ENCODE measurements around the gene CORO7. TPM values are rescaled to one million over a fixed set of nuclear protein-coding genes. Genes with fewer than 3 reads are reported as not detected.
A peak's percentile ranks its signal among the peaks of the same experiment; 100 is the strongest.

Gene CORO7
- total and polyA plus RNA-seq, 9 donors = 1.3 to 29.5 (median 17.9) TPM

- intact Hi-C loops (cut with DNase I) = loop anchor here in 2 of 4 donors (10.0 kb wide), 1 partner anchor 59 kb away; no protein-coding TSS in a partner anchor
- peak; percentile 79 to 84 (median 81) for DNase-seq
- Histone ChIP-seq H3K36me3 (no peaks in the 10 kb centered on the region), H3K9me3 (no peaks in the 10 kb centered on the region), H3K4me3 (no peak overlapping the region), H3K4me1 (ENCODE audit: insufficient read depth) (peaks cover 49% of the 10 kb centered on the region), H3K27me3 (no peaks in the 10 kb centered on the region), H3K27ac (peak overlapping the region; percentile 39 to 88)
- 1 to 9% (median 5%) methylated on average over 10 to 12 of the region's 12 CpGs for WGBS, 3 donors
- TF ChIP-seq CTCF (IDR thresholded peaks at IDR 0.05) (no peak), EP300 (IDR thresholded peaks at IDR 0.05) (no peak), POLR2A (IDR thresholded peaks at IDR 0.05) (no peak)
Observed at GRCh38 chr16:4323845-4324488, 92.4 kb downstream of the CORO7 start.

GRCh38 chr16:4323071-4323844 is 93.1 kb downstream of the CORO7 start:
- no peaks in the 10 kb centered on the region for H3K36me3 ChIP-seq
- no peaks in the 10 kb centered on the region for H3K9me3 ChIP-seq
- H3K4me3 ChIP-seq = no peak overlapping the region
- H3K4me1 ChIP-seq (ENCODE audit: insufficient read depth) = peaks cover 44% of the 10 kb centered on the region
- TF ChIP-seq CTCF (IDR thresholded peaks at IDR 0.05) (no peak), POLR2A (IDR thresholded peaks at IDR 0.05) (no peak), EP300 (IDR thresholded peaks at IDR 0.05) (no peak)
- intact Hi-C loops (cut with DNase I) = loop anchor here in 2 of 4 donors (10.0 kb wide), 1 partner anchor 58 kb away; no protein-coding TSS in a partner anchor
- 42 to 54% (median 48%) methylated on average over 17 to 21 of the region's 21 CpGs for WGBS, 3 donors
- DNase-seq = peak in 3 of 5 donors; percentile 37 to 49 (median 45)
- no peaks in the 10 kb centered on the region for H3K27me3 ChIP-seq
- H3K27ac ChIP-seq = peak overlapping the region; percentile 39 to 88

GRCh38 chr16:4322121-4323052 is 94.0 kb downstream of the CORO7 start:
- Histone ChIP-seq H3K9me3 (no peaks in the 10 kb centered on the region), H3K4me1 (ENCODE audit: insufficient read depth) (peaks cover 47% of the 10 kb centered on the region), H3K27me3 (no peaks in the 10 kb centered on the region), H3K27ac (no peak overlapping the region), H3K4me3 (no peak overlapping the region), H3K36me3 (no peaks in the 10 kb centered on the region)
- TF ChIP-seq CTCF (IDR thresholded peaks at IDR 0.05) (no peak), EP300 (IDR thresholded peaks at IDR 0.05) (no peak), POLR2A (IDR thresholded peaks at IDR 0.05) (no peak)
- DNase-seq = peak in 3 of 5 donors; percentile 31 to 47 (median 40)
- intact Hi-C loops (cut with DNase I) = loop anchor here in 2 of 4 donors (10.0 kb wide), 1 partner anchor 58 kb away; no protein-coding TSS in a partner anchor
- WGBS, 3 donors = 81 to 85% (median 82%) methylated on average over 22 to 30 of the region's 30 CpGs

Measured in ovary (tissue), 9 donors.